HEK293 (cell line): Measurements from ENCODE around the gene CD81.

Experiments
- CTCF ChIA-PET: fragments of 350-600 bp; formaldehyde crosslinking; extraction: SDS; loops from one replicate; lab custom pipeline; 2021; ENCODE audit warnings: antibody characterized with exemption; lab: Yijun Ruan, JAX
- POLR2A ChIA-PET: fragments of 300-600 bp; formaldehyde crosslinking; extraction: SDS; loops from one replicate; lab custom pipeline; 2020; ENCODE audit warnings: antibody characterized with exemption, inconsistent platforms; lab: Yijun Ruan, JAX
- H3K27ac ChIP-seq: fragments of 200-500 bp; sonication (Bioruptor generic); 2 replicates; pipeline ENCODE4 v1.5.1; 2014; ENCODE audit warnings: low read depth, low read length, control low read depth, inconsistent platforms; ENCODE audit errors: extremely low read depth
- H3K36me3 ChIP-seq, 2 experiments: fragments of 200-500 bp in 1 of 2; sonication (Bioruptor generic) in 1 of 2; 1 replicate in 1 of 2; 2 replicates in 1 of 2; pipeline ENCODE4 v1.5.1; 2014 to 2017; ENCODE audit warnings: inconsistent platforms in 2 of 2, low read length in 2 of 2; ENCODE audit not compliant: control insufficient read depth in 2 of 2, insufficient read depth in 1 of 2
- H3K4me1 ChIP-seq: fragments of 200-500 bp; sonication (Bioruptor generic); 2 replicates; pipeline ENCODE4 v1.5.1; 2014; ENCODE audit warnings: mild to moderate bottlenecking, low read length, inconsistent platforms; ENCODE audit not compliant: control insufficient read depth, insufficient read depth
- H3K4me3 ChIP-seq: 2 replicates; pipeline ENCODE4 v1.5.1; 2011; ENCODE audit warnings: low read depth, mild to moderate bottlenecking, control low read depth, low read length, moderate library complexity
- H3K9me3 ChIP-seq: fragments of 200-500 bp; sonication (Bioruptor generic); 2 replicates; pipeline ENCODE4 v1.5.1; 2014; ENCODE audit warnings: low read depth, low read length, inconsistent platforms; ENCODE audit not compliant: control insufficient read depth, insufficient read depth
- GLIS1 ChIP-seq: fragments of 450-650 bp; formaldehyde crosslinking; IDR thresholded peaks from 2 replicates; pipeline ENCODE4 v1.5.1; 2016; ENCODE audit warnings: missing biosample characterization, missing genetic modification characterization
- GLIS2 ChIP-seq: fragments of 450-650 bp; formaldehyde crosslinking; IDR thresholded peaks from 2 replicates; pipeline ENCODE4 v1.5.1; 2016; ENCODE audit warnings: missing biosample characterization, missing genetic modification characterization
- KLF1 ChIP-seq: fragments of 450-650 bp; formaldehyde crosslinking; IDR thresholded peaks from 2 replicates; pipeline ENCODE4 v1.5.1; 2016; ENCODE audit warnings: missing biosample characterization, missing genetic modification characterization
- KLF8 ChIP-seq: fragments of 450-650 bp; formaldehyde crosslinking; IDR thresholded peaks from 2 replicates; pipeline ENCODE4 v1.5.1; 2016; ENCODE audit warnings: missing biosample characterization, missing genetic modification characterization
- PRDM10 ChIP-seq: fragments of 450-650 bp; formaldehyde crosslinking; IDR thresholded peaks from 2 replicates; pipeline ENCODE4 v1.5.1; 2016; ENCODE audit warnings: missing biosample characterization, missing genetic modification characterization
- TSHZ1 ChIP-seq: fragments of 450-650 bp; formaldehyde crosslinking; IDR thresholded peaks from 2 replicates; pipeline ENCODE4 v1.5.1; 2016; ENCODE audit warnings: missing biosample characterization, missing genetic modification characterization, borderline replicate concordance
- WT1 ChIP-seq: fragments of 450-650 bp; formaldehyde crosslinking; IDR thresholded peaks from 2 replicates; pipeline ENCODE4 v1.5.1; 2016; ENCODE audit warnings: missing biosample characterization, missing genetic modification characterization
- ZBTB10 ChIP-seq: fragments of 450-650 bp; formaldehyde crosslinking; IDR thresholded peaks from 2 replicates; pipeline ENCODE4 v1.5.1; 2016; ENCODE audit warnings: missing biosample characterization, missing genetic modification characterization
- ZBTB20 ChIP-seq: fragments of 450-650 bp; formaldehyde crosslinking; IDR thresholded peaks from 2 replicates; pipeline ENCODE4 v1.5.1; 2016; ENCODE audit warnings: missing biosample characterization, missing genetic modification characterization
- ZIC2 ChIP-seq: fragments of 450-650 bp; formaldehyde crosslinking; IDR thresholded peaks from 2 replicates; pipeline ENCODE4 v1.5.1; 2016; ENCODE audit warnings: missing biosample characterization, missing genetic modification characterization
- ZNF157 ChIP-seq: fragments of 450-650 bp; formaldehyde crosslinking; IDR thresholded peaks from 2 replicates; pipeline ENCODE4 v1.5.1; 2016; ENCODE audit warnings: missing biosample characterization, missing genetic modification characterization
- ZNF211 ChIP-seq: fragments of 450-650 bp; formaldehyde crosslinking; IDR thresholded peaks from 2 replicates; pipeline ENCODE4 v1.5.1; 2016; ENCODE audit warnings: low read depth, missing biosample characterization, missing genetic modification characterization
- ZNF23 ChIP-seq: fragments of 450-650 bp; formaldehyde crosslinking; IDR thresholded peaks from 2 replicates; pipeline ENCODE4 v1.5.1; 2016; ENCODE audit warnings: missing biosample characterization, missing genetic modification characterization, borderline replicate concordance
- ZNF274 ChIP-seq, 2 experiments: fragments of 200-500 bp in 1 of 2; fragments of 450-650 bp in 1 of 2; sonication (Bioruptor generic) in 1 of 2; formaldehyde crosslinking in 1 of 2; IDR thresholded peaks; 2 replicates each; pipeline versions ENCODE4 v1.5.1 to v1.6.1; 2014 to 2016; ENCODE audit warnings: borderline replicate concordance in 1 of 2, inconsistent platforms in 1 of 2, low read length in 1 of 2, missing biosample characterization in 1 of 2, missing genetic modification characterization in 1 of 2
- ZNF426 ChIP-seq: fragments of 450-650 bp; formaldehyde crosslinking; IDR thresholded peaks from 2 replicates; pipeline ENCODE4 v1.5.1; 2017; ENCODE audit warnings: missing biosample characterization, missing genetic modification characterization, mild to moderate bottlenecking, inconsistent platforms, moderate library complexity
- ZNF501 ChIP-seq: fragments of 450-650 bp; formaldehyde crosslinking; IDR thresholded peaks from 2 replicates; pipeline ENCODE4 v1.5.1; 2016; ENCODE audit warnings: missing biosample characterization, missing genetic modification characterization
- ZNF544 ChIP-seq: fragments of 450-650 bp; formaldehyde crosslinking; IDR thresholded peaks from 2 replicates; pipeline ENCODE4 v1.5.0; 2017; ENCODE audit warnings: missing biosample characterization, missing genetic modification characterization
- ZNF558 ChIP-seq: fragments of 450-650 bp; formaldehyde crosslinking; IDR thresholded peaks from 2 replicates; pipeline ENCODE4 v1.5.1; 2016; ENCODE audit warnings: missing biosample characterization, missing genetic modification characterization
- ZNF747 ChIP-seq: fragments of 450-650 bp; formaldehyde crosslinking; IDR thresholded peaks from 2 replicates; pipeline ENCODE4 v1.5.1; 2016; ENCODE audit warnings: missing biosample characterization, missing genetic modification characterization
- ZNF768 ChIP-seq: fragments of 450-650 bp; formaldehyde crosslinking; IDR thresholded peaks from 2 replicates; pipeline ENCODE4 v1.5.1; 2018; ENCODE audit warnings: missing biosample characterization, mild to moderate bottlenecking, missing genetic modification characterization

Gene CD81

GRCh38 chr11:2394818-2395105 is 17.7 kb downstream of the CD81 start (continued):
- TF ChIP-seq TSHZ1 (tag by site-specific recombination) (no peak), ZBTB20 (tag by site-specific recombination) (no peak), ZNF558 (tag by site-specific recombination) (no peak), GLIS1 (no peak)
- TF ChIP-seq, all 188 proteins: peak for 0

- ChIA-PET CTCF (interaction anchor here (0.6 kb wide), 1 partner anchor 24 kb away, joined by 4 read pairs; no protein-coding TSS in a partner anchor), POLR2A (no interaction called here)
- H3K4me1 ChIP-seq: no peaks in the 10 kb centered on the region
- TF ChIP-seq ZNF747 (no peak), KLF1 (tag by site-specific recombination) (peak; percentile 59), ZNF768 (no peak)
- H3K9me3 ChIP-seq: no peaks in the 10 kb centered on the region
- H3K4me3 ChIP-seq: no peak overlapping the region
- H3K36me3 ChIP-seq: peaks cover 0 to 77% of the 10 kb centered on the region in 2 experiments; a peak in 1 of 3 replicates
- H3K27ac ChIP-seq: no peak overlapping the region
These were observed 18.2 kb downstream of the CD81 start for GRCh38 chr11:2395211-2395730.

GRCh38 chr11:2395856-2396255 is 18.7 kb downstream of the CD81 start:
- POLR2A ChIA-PET: interaction anchor here (2.3 kb wide), 1 partner anchor 18 kb away, joined by 6 read pairs; no protein-coding TSS in a partner anchor
- CTCF ChIA-PET: no interaction called here
- no peaks in the 10 kb centered on the region for H3K9me3 ChIP-seq
- no peak overlapping the region for H3K27ac ChIP-seq
- peaks cover 0 to 74% of the 10 kb centered on the region in 2 experiments; a peak in 1 of 3 replicates for H3K36me3 ChIP-seq
- no peak overlapping the region for H3K4me3 ChIP-seq
- H3K4me1 ChIP-seq: no peaks in the 10 kb centered on the region
- TF ChIP-seq GLIS2 (tag by site-specific recombination) (peak; percentile 55), ZNF157 (tag by site-specific recombination) (no peak), GLIS1 (peak; percentile 77), KLF1 (tag by site-specific recombination) (peak; percentile 90), KLF8 (tag by site-specific recombination) (0 out of 2 replicates have a peak, but pooled peaks have one; percentile 23), WT1 (no peak)

GRCh38 chr11:2396471-2396870 is 19.4 kb downstream of the CD81 start:
- no peaks in the 10 kb centered on the region for H3K4me1 ChIP-seq
- H3K27ac ChIP-seq: no peak overlapping the region
- CTCF ChIA-PET: interaction anchor here (0.7 kb wide), 1 partner anchor 91 kb away, joined by 3 read pairs; no protein-coding TSS in a partner anchor
- H3K4me3 ChIP-seq: no peak overlapping the region
- no peaks in the 10 kb centered on the region for H3K9me3 ChIP-seq
- POLR2A ChIA-PET: interaction anchor here (2.3 kb wide), 1 partner anchor 19 kb away, joined by 6 read pairs; no protein-coding TSS in a partner anchor
- peaks cover 0 to 68% of the 10 kb centered on the region in 2 experiments; a peak in 1 of 3 replicates for H3K36me3 ChIP-seq
- TF ChIP-seq ZNF544: no peak
- TF ChIP-seq ZIC2 (tag by site-specific recombination): no peak
- no peak for TF ChIP-seq PRDM10 (tag by site-specific recombination)
- no peak for TF ChIP-seq ZNF274 (IDR thresholded peaks at IDR 0.05; ENCODE audit: low read length)
- no peak for TF ChIP-seq ZNF274 (tag by site-specific recombination; IDR thresholded peaks at IDR 0.05; ENCODE audit: borderline replicate concordance)
- no peak for TF ChIP-seq ZNF426 (tag by site-specific recombination)
- no peak for TF ChIP-seq ZNF211 (tag by site-specific recombination)
- TF ChIP-seq ZNF23 (tag by site-specific recombination): no peak
- TF ChIP-seq ZNF501 (tag by site-specific recombination): no peak
- TF ChIP-seq ZBTB10: no peak
